Stimulated activated memory B cell treated with anti-CD40 and anti-IgM and Interleukin-4, amounts not matched to agents 10 μg/mL and 1 μg/mL and 100 μg/mL, for 72 hours (primary cell): ENCODE data around the gene TCP11L2.

ENCODE experiments used
- ATAC-seq: fragments of 150-1000 bp; cut with Tn5 transposase; 2 replicates; pipeline ENCODE4 v1.10.0; 2021
- H3K27ac Mint-ChIP-seq: one replicate; pipeline ENCODE4 v1.8.0; 2022; ENCODE audit warnings: mild to moderate bottlenecking, mixed read lengths
- H3K27me3 Mint-ChIP-seq: one replicate; pipeline ENCODE4 v1.8.0; 2022; ENCODE audit warnings: mixed read lengths
- H3K36me3 Mint-ChIP-seq: one replicate; pipeline ENCODE4 v1.8.0; 2022; ENCODE audit warnings: mixed read lengths
- H3K4me1 Mint-ChIP-seq: one replicate; pipeline ENCODE4 v1.8.0; 2022; ENCODE audit warnings: mixed read lengths
- H3K4me3 Mint-ChIP-seq: one replicate; pipeline ENCODE4 v1.8.0; 2022; ENCODE audit warnings: mild to moderate bottlenecking, moderate library complexity, mixed read lengths
- H3K9me3 Mint-ChIP-seq: one replicate; pipeline ENCODE4 v1.8.0; 2022; ENCODE audit warnings: mixed read lengths

Gene TCP11L2

GRCh38 chr12:106292339-106292738 is 10.2 kb upstream of the TCP11L2 start:
- H3K27ac Mint-ChIP-seq: no peak overlapping the region
- no peaks in the 10 kb centered on the region for H3K9me3 Mint-ChIP-seq
- ATAC-seq: peak; percentile 67
- H3K4me1 Mint-ChIP-seq: peaks cover 10% of the 10 kb centered on the region
- no peak overlapping the region for H3K4me3 Mint-ChIP-seq
- H3K36me3 Mint-ChIP-seq: no peaks in the 10 kb centered on the region
- H3K27me3 Mint-ChIP-seq: no peaks in the 10 kb centered on the region

DNA sequence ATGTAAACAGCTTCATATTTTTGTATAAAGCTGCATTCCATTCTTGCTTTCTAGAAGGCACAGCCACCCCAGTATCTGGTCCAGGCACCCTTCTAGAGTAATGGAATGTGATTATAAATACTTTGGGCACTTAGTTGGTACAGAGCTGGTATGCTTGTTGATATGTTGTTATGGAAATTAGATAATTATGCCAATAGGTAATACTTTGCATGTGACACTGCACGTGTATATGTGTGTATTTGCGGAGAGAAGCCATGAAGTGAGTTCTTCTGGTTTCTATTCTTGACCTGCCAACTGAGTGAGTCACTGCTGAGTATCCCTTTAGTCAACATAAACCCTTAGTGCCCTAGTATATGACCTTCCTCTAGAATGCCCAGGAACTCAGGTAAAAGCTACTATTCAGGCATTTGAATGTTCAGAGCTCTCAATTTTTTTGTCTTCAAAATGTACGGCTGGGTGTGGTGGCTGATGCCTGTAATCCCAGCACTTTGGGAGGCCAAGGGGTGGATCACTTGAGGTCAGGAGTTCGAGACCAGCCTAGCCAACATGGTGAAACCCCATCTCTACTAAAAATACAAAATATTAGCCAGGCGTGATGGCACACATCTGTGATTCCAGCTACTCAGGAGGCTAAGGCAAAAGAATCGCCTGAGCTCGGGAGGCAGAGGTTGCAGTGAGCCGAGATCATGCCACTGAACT is 6.2 kb upstream of the TCP11L2 start:
- H3K27me3 Mint-ChIP-seq: no peaks in the 10 kb centered on the region
- no peaks in the 10 kb centered on the region for H3K36me3 Mint-ChIP-seq
- peak overlapping the region; percentile 83 for H3K27ac Mint-ChIP-seq
- no peak for ATAC-seq
- H3K9me3 Mint-ChIP-seq: no peaks in the 10 kb centered on the region
- H3K4me1 Mint-ChIP-seq: peaks cover 34% of the 10 kb centered on the region
- no peak overlapping the region for H3K4me3 Mint-ChIP-seq

- ATAC-seq: no peak
- Mint-ChIP-seq H3K36me3 (no peaks in the 10 kb centered on the region), H3K4me3 (no peak overlapping the region), H3K9me3 (no peaks in the 10 kb centered on the region), H3K4me1 (peaks cover 38% of the 10 kb centered on the region), H3K27ac (peak overlapping the region; percentile 83), H3K27me3 (no peaks in the 10 kb centered on the region)
Measured at GRCh38 chr12:106297075-106297474, 5.5 kb upstream of the TCP11L2 start.

GRCh38 chr12:106297681-106298080 is 4.9 kb upstream of the TCP11L2 start:
- peak overlapping the region; percentile 83 for H3K27ac Mint-ChIP-seq
- H3K27me3 Mint-ChIP-seq: no peaks in the 10 kb centered on the region
- peak overlapping the region; percentile 44 for H3K4me3 Mint-ChIP-seq
- no peaks in the 10 kb centered on the region for H3K9me3 Mint-ChIP-seq
- no peak for ATAC-seq
- H3K4me1 Mint-ChIP-seq: peaks cover 38% of the 10 kb centered on the region
- no peaks in the 10 kb centered on the region for H3K36me3 Mint-ChIP-seq

DNA sequence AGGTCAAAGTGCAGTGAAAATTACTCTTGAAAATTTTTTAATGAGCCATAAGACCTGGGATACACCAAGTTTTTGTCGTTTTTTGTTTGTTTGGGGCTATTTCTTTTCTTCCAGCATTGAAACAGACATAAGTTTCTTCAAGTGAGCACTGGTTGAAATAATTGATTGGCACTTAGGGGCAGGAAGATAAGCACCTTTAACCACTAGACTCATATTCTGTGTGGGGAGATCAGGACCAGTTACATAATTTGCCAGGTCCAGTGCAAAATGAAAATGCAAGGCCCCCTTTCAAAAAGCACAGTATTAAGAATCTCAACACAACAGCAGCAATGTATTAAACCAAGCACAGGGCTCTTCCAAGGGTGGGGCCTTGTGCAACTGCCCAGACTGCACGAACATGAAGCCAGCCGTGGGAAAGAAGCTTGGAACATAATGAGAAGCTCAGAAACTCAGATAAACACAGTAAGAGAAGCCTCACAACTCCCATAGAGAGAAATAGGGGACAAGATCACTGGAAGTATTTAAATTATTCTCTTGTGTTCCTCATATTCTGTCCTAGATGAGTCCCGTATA is 3.2 kb upstream of the TCP11L2 start:
- peak overlapping the region; percentile 99 for H3K27ac Mint-ChIP-seq
- no peak overlapping the region for H3K4me3 Mint-ChIP-seq
- H3K9me3 Mint-ChIP-seq: no peaks in the 10 kb centered on the region
- H3K36me3 Mint-ChIP-seq: no peaks in the 10 kb centered on the region
- peaks cover 51% of the 10 kb centered on the region for H3K4me1 Mint-ChIP-seq
- no peaks in the 10 kb centered on the region for H3K27me3 Mint-ChIP-seq
- ATAC-seq: no peak

DNA sequence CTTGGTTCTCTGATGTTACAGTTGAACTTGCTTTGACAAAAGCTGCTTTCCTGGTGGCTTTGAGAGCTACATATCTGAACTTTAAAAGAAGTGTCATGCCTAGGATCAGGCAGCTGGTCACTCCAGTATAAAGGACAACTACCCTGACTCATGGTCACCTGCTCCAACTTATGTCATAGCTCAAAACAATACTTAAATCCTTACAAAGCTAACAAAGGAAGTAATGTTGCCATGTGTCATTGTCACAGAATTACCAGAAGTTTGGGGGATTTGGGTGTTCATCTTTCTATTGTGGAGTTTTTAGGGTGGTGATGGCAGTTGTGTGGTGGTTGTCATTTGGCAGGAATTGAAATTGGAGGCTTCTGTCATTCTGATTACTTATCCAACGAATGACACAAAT is 1.8 kb upstream of the TCP11L2 start:
- Mint-ChIP-seq H3K36me3 (peaks cover 6% of the 10 kb centered on the region), H3K4me3 (peak overlapping the region; percentile 8), H3K27ac (peak overlapping the region; percentile 99), H3K27me3 (no peaks in the 10 kb centered on the region), H3K9me3 (no peaks in the 10 kb centered on the region), H3K4me1 (peaks cover 65% of the 10 kb centered on the region)
- no peak for ATAC-seq

DNA sequence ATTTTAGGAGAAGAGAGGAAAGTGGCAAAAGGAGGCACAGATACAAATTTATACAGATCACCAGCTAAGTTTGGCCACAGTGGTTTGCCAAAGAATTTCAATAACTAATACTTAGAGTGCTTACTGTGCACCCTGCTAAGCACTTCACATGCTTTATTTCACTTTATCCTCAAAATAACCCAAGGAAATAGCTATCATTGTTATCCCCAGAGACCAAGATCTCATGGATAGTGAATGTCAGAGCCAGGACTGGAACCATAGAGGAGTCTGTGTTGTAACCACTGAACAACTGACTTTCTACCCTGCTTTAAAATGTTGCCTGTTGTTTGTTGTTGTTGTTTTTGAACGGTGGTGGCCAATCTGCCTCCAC is 1.3 kb upstream of the TCP11L2 start:
- Mint-ChIP-seq H3K36me3 (peaks cover 6% of the 10 kb centered on the region), H3K4me3 (peak overlapping the region; percentile 85), H3K27ac (peak overlapping the region; percentile 99), H3K4me1 (peaks cover 70% of the 10 kb centered on the region), H3K27me3 (no peaks in the 10 kb centered on the region), H3K9me3 (no peaks in the 10 kb centered on the region)
- ATAC-seq: no peak

GRCh38 chr12:106301611-106302321 is 767 bp upstream of the TCP11L2 start:
- ATAC-seq: peak; percentile 86
- H3K9me3 Mint-ChIP-seq: no peaks in the 10 kb centered on the region
- H3K27me3 Mint-ChIP-seq: no peaks in the 10 kb centered on the region
- H3K4me3 Mint-ChIP-seq: peak overlapping the region; percentile 85
- peaks cover 6% of the 10 kb centered on the region for H3K36me3 Mint-ChIP-seq
- H3K4me1 Mint-ChIP-seq: peaks cover 76% of the 10 kb centered on the region
- H3K27ac Mint-ChIP-seq: peak overlapping the region; percentile 99

DNA sequence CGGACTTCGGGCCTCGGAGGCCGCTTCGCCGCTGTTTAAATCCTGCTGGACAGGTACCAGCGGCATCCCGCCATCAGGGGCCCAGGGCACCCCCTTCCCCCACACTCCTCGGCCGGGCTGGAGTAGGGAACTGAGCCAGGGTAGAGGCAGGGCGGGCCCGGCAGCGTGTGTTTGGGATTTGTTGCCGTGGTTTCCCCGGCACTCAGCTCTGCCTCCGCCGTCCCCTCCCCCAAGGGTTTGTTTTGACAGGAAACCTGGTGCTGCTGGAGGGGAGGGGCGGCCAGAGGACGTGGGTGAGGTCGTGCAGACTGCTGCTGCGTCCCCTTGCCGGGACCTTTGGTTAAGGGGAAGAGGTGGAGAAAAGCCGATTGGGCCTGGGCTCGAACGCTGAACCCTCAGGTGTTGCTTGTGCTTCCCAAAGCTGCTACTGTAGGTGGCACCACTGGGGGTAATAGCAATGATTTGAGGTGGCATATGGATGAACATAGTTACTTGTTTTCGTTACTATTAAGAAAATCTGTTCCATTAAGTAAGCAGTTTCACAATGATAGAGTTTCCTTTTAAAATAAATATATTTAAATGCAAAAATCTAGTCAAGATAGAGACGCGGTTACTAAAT is 778 bp downstream of the TCP11L2 start:
- peak; percentile 64 for ATAC-seq
- Mint-ChIP-seq H3K9me3 (no peaks in the 10 kb centered on the region), H3K27ac (peak overlapping the region; percentile 99), H3K4me3 (peak overlapping the region; percentile 100), H3K27me3 (no peaks in the 10 kb centered on the region), H3K4me1 (peaks cover 79% of the 10 kb centered on the region), H3K36me3 (peaks cover 6% of the 10 kb centered on the region)

DNA sequence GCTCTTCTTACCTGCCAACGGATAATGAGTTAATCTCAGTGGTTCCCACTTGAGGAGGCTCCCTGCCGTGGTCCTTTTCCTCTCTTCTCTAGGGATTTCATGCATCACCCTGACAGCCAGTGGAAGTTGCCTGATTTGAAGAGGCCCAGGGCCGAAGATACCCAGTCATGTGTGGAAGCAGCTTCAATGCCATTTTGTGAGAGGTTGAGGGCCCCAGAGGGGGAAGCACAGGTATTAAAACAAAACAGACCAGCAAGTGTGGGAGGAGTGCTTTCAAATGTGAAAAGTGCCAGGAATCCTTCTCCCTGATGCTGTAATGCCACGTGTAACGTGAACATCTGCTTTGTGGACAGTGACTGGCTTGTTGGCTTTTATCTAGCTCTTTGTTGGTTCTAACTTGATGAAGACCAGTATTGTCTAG is 1.5 kb downstream of the TCP11L2 start:
- Mint-ChIP-seq H3K36me3 (peaks cover 12% of the 10 kb centered on the region), H3K4me1 (peaks cover 84% of the 10 kb centered on the region), H3K27ac (peak overlapping the region; percentile 99), H3K9me3 (no peaks in the 10 kb centered on the region), H3K27me3 (no peaks in the 10 kb centered on the region), H3K4me3 (peak overlapping the region; percentile 100)
- no peak for ATAC-seq

GRCh38 chr12:106304797-106305196 is 2.3 kb downstream of the TCP11L2 start:
- H3K27ac Mint-ChIP-seq: peak overlapping the region; percentile 99
- H3K27me3 Mint-ChIP-seq: no peaks in the 10 kb centered on the region

DNA sequence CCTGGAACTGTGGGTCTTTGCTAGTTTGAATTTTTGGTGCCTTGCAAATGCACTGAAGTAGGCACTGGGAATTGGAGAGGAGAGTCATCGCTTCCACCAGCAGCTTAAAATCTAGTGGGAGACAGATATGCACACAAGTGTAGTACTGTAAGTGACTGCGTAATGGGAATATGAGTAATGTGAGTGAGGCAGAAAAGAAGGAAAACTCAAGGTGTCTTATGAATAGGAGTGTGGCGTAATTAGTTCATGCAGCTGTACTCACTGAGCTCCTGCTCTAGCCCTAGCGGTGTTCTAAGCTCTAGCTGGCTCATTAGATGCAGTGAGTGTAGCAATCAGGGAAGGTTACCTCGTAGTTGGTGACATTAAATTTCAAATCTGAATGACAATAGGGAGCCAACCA is 2.8 kb downstream of the TCP11L2 start:
- Mint-ChIP-seq H3K36me3 (peaks cover 22% of the 10 kb centered on the region), H3K9me3 (no peaks in the 10 kb centered on the region), H3K4me3 (peak overlapping the region; percentile 54), H3K27me3 (no peaks in the 10 kb centered on the region), H3K27ac (peak overlapping the region; percentile 67), H3K4me1 (peaks cover 84% of the 10 kb centered on the region)
- no peak for ATAC-seq

More at GRCh38 chr12:106304797-106305196, 2.3 kb downstream of the TCP11L2 start:
- no peak for ATAC-seq
- Mint-ChIP-seq H3K36me3 (peaks cover 18% of the 10 kb centered on the region), H3K9me3 (no peaks in the 10 kb centered on the region), H3K4me3 (peak overlapping the region; percentile 100), H3K4me1 (peaks cover 84% of the 10 kb centered on the region)

DNA sequence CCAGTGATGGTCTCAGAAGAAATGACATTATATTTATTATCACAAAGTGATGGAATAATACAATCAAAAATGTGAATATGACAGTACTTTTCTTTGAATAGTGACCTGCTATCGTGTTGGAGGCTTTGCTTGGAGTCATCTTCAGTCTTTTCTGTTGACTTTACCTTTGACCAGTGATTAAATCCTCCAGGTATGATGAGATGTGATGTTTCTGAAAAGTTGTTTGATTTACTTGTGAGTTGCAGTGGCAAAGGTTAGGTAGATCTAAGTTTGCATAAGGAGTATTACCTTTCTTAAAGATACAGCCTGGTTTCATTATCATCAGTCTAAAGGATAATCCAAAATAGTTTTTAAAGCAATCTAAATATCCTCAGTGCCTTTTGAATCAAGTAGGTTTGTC is 4.6 kb downstream of the TCP11L2 start:
- Mint-ChIP-seq H3K27me3 (no peaks in the 10 kb centered on the region), H3K9me3 (no peaks in the 10 kb centered on the region), H3K27ac (no peak overlapping the region), H3K4me3 (no peak overlapping the region), H3K4me1 (peaks cover 84% of the 10 kb centered on the region), H3K36me3 (peaks cover 27% of the 10 kb centered on the region)
- no peak for ATAC-seq

- Mint-ChIP-seq H3K27me3 (no peaks in the 10 kb centered on the region), H3K4me3 (no peak overlapping the region), H3K27ac (peak overlapping the region; percentile 44), H3K9me3 (no peaks in the 10 kb centered on the region), H3K36me3 (peaks cover 32% of the 10 kb centered on the region), H3K4me1 (peaks cover 83% of the 10 kb centered on the region)
- no peak for ATAC-seq
Measured at GRCh38 chr12:106308121-106308520, 5.6 kb downstream of the TCP11L2 start.

DNA sequence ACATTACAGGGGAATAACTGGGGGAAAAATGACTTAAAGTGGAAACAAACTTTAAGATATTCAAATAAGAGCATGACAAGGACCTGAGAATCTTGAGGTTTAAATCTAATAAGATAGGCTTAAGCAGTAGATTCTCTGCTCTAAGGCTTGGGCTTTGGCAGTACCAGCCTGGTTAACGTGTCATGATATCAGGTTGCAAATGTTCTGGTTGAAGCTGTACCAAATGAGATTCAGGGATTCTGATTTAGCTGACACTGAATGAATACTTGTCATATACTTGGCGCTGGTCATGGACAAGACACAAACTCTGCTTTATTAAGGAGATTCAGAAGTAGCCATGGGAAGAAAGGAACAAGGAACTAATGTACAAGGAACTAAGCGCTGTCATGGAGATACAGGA is 6.1 kb downstream of the TCP11L2 start:
- Mint-ChIP-seq H3K4me3 (no peak overlapping the region), H3K27me3 (no peaks in the 10 kb centered on the region), H3K27ac (peak overlapping the region; percentile 44)

More for the DNA sequence above, 6.1 kb downstream of the TCP11L2 start:
- Mint-ChIP-seq H3K9me3 (no peaks in the 10 kb centered on the region), H3K36me3 (peaks cover 32% of the 10 kb centered on the region), H3K4me1 (peaks cover 78% of the 10 kb centered on the region)
- no peak for ATAC-seq
